Activated T-cell treated with anti-CD3 and anti-CD28 coated beads, Interleukin-2, amount 50 U/mL, for 72 hours (primary cell): Measurements from ENCODE around the gene CCR5. TPM values are rescaled to one million over a fixed set of nuclear protein-coding genes. Genes with fewer than 3 reads are reported as not detected.

Experiments
- ATAC-seq, 2 donors: fragments of 150-1000 bp; cut with Tn5 transposase; replicated peaks in 1 of 2; 2 replicates each; pipeline ENCODE4 v1.10.0; 2021; ENCODE audit warnings: moderate library complexity in 2 of 2, mild to moderate bottlenecking in 1 of 2
- DNase-seq, 2 donors: peaks; one replicate each; pipeline ENCODE4 v3.0.0; 2021 to 2022; ENCODE audit warnings: mixed read lengths in 1 of 2
- H3K27ac Mint-ChIP-seq: one replicate; pipeline ENCODE4 v1.8.0; 2022; ENCODE audit warnings: mild to moderate bottlenecking, moderate library complexity, mixed read lengths
- H3K27me3 Mint-ChIP-seq: one replicate; pipeline ENCODE4 v1.8.0; 2022; ENCODE audit warnings: low read depth, mixed read lengths
- H3K36me3 Mint-ChIP-seq, 2 donors: one replicate each; pipeline ENCODE4 v1.8.0; 2022; ENCODE audit warnings: mixed read lengths in 2 of 2, mild to moderate bottlenecking in 1 of 2; ENCODE audit not compliant: insufficient read depth in 2 of 2
- H3K4me1 Mint-ChIP-seq: one replicate; pipeline ENCODE4 v1.8.0; 2022; ENCODE audit warnings: low read depth, mixed read lengths
- H3K4me3 Mint-ChIP-seq, 2 donors: one replicate each; pipeline ENCODE4 v1.8.0; 2022; ENCODE audit warnings: mild to moderate bottlenecking in 2 of 2, mixed read lengths in 2 of 2, moderate library complexity in 2 of 2
- H3K9me3 Mint-ChIP-seq, 2 donors: one replicate each; pipeline ENCODE4 v1.8.0; 2022; ENCODE audit warnings: mixed read lengths in 2 of 2
- total RNA-seq, 2 donors: library from RNA; stranded (reverse); gene quantifications; one replicate each; pipeline ENCODE4 v1.2.3, GENCODE V29; 2022

CCR5 gene
- total RNA-seq, 2 donors from 2014 or later, result 0.29 to 1.4 TPM

DNA sequence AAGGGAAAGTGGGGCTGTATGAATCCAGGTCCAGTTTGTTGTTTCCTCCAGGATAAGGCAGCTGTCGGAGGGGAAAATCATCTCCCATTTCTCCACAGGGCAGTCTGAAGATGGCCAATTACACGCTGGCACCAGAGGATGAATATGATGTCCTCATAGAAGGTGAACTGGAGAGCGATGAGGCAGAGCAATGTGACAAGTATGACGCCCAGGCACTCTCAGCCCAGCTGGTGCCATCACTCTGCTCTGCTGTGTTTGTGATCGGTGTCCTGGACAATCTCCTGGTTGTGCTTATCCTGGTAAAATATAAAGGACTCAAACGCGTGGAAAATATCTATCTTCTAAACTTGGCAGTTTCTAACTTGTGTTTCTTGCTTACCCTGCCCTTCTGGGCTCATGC is 37.2 kb downstream of the CCR5 start:
- Mint-ChIP-seq H3K4me1 (peaks cover 41% of the 10 kb centered on the region), H3K4me3 (peak overlapping the region; percentile 83 to 88), H3K36me3 (no peaks in the 10 kb centered on the region), H3K27me3 (peaks cover 8% of the 10 kb centered on the region), H3K27ac (no peak overlapping the region), H3K9me3 (no peaks in the 10 kb centered on the region)
- no peak for ATAC-seq
- DNase-seq, result no peak

DNA sequence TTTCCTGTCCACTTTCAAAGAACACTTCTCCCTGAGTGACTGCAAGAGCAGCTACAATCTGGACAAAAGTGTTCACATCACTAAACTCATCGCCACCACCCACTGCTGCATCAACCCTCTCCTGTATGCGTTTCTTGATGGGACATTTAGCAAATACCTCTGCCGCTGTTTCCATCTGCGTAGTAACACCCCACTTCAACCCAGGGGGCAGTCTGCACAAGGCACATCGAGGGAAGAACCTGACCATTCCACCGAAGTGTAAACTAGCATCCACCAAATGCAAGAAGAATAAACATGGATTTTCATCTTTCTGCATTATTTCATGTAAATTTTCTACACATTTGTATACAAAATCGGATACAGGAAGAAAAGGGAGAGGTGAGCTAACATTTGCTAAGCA is 38.1 kb downstream of the CCR5 start:
- H3K27ac Mint-ChIP-seq, result no peak overlapping the region
- no peak for ATAC-seq
- no peaks in the 10 kb centered on the region for H3K36me3 Mint-ChIP-seq
- no peak for DNase-seq
- H3K27me3 Mint-ChIP-seq, result peaks cover 8% of the 10 kb centered on the region
- peak overlapping the region; percentile 15 to 31 for H3K4me3 Mint-ChIP-seq
- peaks cover 41% of the 10 kb centered on the region for H3K4me1 Mint-ChIP-seq
- no peaks in the 10 kb centered on the region for H3K9me3 Mint-ChIP-seq

DNA sequence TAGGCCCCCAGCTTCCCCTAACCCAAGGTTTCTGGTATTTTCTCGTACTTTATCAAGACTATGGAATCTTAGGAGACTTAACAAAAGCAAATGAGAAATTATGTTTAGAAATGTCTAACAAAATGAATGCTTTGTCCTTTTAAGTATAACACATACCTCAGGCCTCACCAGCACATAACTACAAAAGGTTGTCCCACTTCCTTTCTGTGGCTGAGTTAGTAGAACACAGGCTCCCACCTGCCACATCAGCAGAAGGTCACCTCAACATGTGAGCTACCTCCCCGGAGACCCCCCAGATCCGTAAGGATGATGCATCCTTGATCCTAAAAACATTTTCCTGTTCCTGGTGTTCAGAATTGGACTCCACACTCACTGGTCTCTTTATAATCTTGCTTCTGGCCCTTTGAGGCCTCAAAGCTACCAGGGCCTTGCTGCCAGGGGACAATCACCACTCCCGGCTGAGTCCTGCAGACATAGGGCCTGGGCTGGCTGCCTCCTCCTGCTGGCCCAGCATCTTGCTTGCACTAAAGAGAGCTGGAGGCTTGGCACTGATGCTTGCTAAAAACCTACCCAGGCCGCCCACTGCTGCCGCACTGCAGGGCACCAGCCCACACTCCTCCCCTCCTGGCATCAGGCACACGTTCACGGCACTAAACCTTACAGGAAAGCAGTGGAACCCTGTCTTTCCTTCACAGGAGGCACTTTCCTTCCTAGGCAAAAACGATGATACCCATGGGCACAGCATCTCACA is 39.2 kb downstream of the CCR5 start:
- DNase-seq, result no peak
- no peak overlapping the region for H3K27ac Mint-ChIP-seq
- H3K27me3 Mint-ChIP-seq, result peaks cover 8% of the 10 kb centered on the region
- peak overlapping the region in 1 of 2 donors; percentile 36 for H3K4me3 Mint-ChIP-seq
- no peaks in the 10 kb centered on the region for H3K9me3 Mint-ChIP-seq
- ATAC-seq, result no peak
- peaks cover 41% of the 10 kb centered on the region for H3K4me1 Mint-ChIP-seq
- no peaks in the 10 kb centered on the region for H3K36me3 Mint-ChIP-seq

DNA sequence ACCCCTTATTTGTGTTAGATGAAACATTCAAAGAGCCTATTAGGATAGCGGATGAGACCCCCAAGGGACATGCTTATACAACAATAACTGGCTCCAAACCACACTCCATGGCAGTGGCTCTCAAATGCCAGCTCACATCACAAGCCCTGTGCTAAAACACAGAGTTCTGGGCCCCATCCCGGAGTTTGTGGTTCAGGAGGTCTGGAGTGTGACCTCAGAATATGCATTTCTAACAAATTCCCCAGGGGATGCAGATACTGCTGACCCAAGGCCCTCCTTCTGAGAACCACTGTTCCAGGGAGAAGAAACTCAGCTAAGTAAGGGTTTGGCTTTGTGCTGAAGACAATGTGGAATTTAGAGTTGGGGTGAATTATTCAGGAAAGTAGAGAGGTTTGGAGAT is 39.9 kb downstream of the CCR5 start:
- H3K9me3 Mint-ChIP-seq, result no peaks in the 10 kb centered on the region
- no peak overlapping the region for H3K4me3 Mint-ChIP-seq
- peaks cover 8% of the 10 kb centered on the region for H3K27me3 Mint-ChIP-seq
- no peak for ATAC-seq
- H3K27ac Mint-ChIP-seq, result no peak overlapping the region
- H3K36me3 Mint-ChIP-seq, result no peaks in the 10 kb centered on the region
- no peak for DNase-seq
- H3K4me1 Mint-ChIP-seq, result peaks cover 41% of the 10 kb centered on the region

DNA sequence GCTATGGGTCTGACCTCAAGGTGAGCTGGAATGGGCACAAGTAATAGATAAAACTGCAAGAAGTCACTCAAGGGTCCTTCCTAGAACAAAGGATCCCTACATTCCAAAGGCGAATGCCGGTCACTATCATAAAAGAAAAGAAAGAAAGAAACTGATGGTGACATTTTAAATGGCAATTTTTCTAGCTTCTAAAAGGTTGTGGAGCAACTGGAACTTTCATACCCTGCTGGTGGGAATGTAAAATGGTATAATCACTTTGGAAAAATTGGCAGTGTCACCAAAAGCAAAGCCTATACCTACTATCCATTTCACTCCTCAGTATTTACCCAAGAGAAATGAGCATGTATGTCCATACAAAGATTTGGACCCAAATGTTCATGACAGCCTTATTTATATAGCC is 40.5 kb downstream of the CCR5 start:
- Mint-ChIP-seq H3K27me3 (peaks cover 8% of the 10 kb centered on the region), H3K4me3 (no peak overlapping the region), H3K9me3 (no peaks in the 10 kb centered on the region), H3K4me1 (peaks cover 44% of the 10 kb centered on the region), H3K36me3 (no peaks in the 10 kb centered on the region), H3K27ac (no peak overlapping the region)
- no peak for ATAC-seq
- no peak for DNase-seq

DNA sequence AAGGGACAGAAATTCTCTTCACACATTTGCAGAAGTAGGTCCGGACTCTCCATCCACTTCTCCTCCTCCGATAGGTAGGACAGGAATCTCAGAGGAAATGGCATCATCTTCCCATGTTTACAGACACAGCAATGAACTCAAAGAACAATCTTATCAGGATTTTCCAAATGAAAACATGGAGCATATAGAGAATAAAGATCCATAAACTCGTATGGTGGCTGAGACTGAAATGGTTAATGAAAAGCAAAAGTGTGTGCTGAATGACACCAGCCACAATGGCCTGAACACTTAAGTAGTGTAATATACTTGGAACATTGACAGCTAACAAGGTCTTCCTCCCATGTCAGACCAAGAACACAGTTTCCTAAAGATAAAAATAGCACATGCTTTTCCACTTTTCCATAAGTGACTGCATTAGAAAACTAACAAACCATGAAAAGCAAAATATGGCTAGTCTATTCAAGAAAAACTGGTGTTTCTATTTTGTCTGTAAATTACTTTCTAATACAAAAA is 42.1 kb downstream of the CCR5 start:
- peaks cover 8% of the 10 kb centered on the region for H3K27me3 Mint-ChIP-seq

DNA sequence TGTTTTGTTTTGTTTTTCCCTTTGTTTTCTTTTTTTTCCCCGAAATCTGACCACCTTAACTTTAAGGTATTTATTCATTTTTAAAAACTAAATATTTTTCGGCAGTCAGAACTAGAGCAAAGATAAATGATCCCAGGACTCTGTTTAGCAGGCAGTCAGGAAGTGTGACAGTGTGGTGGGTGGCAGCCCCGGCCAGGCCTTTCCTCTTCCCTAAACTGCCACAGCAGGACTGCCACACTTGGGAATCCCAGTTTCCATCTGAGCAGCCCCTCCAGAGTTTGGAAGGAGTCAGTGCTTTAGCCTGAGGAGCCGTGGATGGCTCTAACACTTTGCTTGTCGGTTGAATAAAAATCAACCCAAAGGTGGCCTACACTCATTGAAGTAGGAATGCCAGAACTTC is 43.2 kb downstream of the CCR5 start:
- Mint-ChIP-seq H3K36me3 (no peaks in the 10 kb centered on the region), H3K4me3 (no peak overlapping the region), H3K27ac (no peak overlapping the region), H3K9me3 (no peaks in the 10 kb centered on the region), H3K27me3 (peaks cover 8% of the 10 kb centered on the region), H3K4me1 (peaks cover 21% of the 10 kb centered on the region)
- DNase-seq (no peak), ATAC-seq (no peak)

More for the DNA sequence above, 42.1 kb downstream of the CCR5 start:
- Mint-ChIP-seq H3K9me3 (no peaks in the 10 kb centered on the region), H3K4me3 (no peak overlapping the region), H3K4me1 (peaks cover 32% of the 10 kb centered on the region), H3K36me3 (no peaks in the 10 kb centered on the region), H3K27ac (no peak overlapping the region)
- DNase-seq (no peak), ATAC-seq (no peak)

DNA sequence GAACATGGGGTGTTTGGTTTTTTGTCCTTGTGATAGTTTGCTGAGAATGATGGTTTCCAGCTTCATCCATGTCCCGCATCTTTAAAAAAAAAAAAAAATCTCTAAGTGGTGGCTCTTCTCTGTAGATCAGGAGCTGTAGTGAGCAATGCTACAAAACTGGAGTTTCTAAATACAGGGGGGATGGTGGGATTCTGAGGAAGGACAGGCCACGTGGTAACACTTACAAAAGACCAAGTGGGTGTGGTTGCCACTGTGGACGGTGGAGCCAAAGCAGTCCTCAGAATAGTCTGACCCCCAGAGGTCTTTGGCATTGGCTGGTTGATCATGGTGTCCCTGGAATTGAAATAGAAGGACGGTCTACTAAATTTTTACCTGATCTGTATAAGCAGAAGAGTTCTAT is 44.0 kb downstream of the CCR5 start:
- ATAC-seq (no peak), DNase-seq (no peak)
- Mint-ChIP-seq H3K27me3 (peaks cover 8% of the 10 kb centered on the region), H3K9me3 (no peaks in the 10 kb centered on the region), H3K4me3 (no peak overlapping the region), H3K36me3 (no peaks in the 10 kb centered on the region), H3K27ac (no peak overlapping the region), H3K4me1 (peaks cover 15% of the 10 kb centered on the region)

DNA sequence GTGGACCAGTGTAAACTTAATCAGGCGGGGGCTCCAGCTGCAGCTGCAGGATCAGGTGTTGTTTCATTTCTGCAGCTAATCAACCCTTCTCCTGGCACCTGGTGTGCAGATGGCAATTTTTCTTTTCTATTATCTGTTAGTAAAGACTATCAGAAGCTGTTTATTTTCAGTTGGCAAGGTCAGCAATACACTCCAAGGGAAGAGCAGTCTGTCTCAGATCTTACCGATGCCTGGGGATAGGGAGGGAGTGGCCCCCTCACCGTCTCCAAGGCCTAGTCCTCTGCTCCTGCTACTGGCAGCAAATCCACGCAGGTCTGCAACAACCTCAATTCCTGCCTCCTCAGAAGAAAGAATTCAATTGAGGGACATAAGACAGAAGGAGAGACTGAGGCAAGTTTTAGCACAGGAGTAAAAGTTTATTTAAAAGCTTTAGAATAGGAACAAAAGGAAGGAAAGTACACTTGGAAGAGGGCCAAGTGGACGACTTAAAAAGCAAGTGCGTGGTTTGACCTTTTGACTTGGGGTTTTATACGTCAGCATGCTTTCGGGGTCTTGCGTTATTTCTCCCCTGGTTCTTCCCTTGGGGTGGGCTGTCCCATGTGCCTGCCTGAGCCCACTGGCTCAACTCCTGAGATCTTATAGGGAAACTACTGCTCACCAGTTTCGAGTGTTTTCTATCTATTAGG is 45.5 kb downstream of the CCR5 start:
- H3K4me1 Mint-ChIP-seq, result peaks cover 9% of the 10 kb centered on the region
- no peak overlapping the region for H3K27ac Mint-ChIP-seq
- ATAC-seq, result peak in 1 of 2 donors; percentile 41
- no peaks in the 10 kb centered on the region for H3K36me3 Mint-ChIP-seq
- DNase-seq, result peak in 1 of 2 donors; percentile 8
- no peak overlapping the region for H3K4me3 Mint-ChIP-seq
- no peaks in the 10 kb centered on the region for H3K9me3 Mint-ChIP-seq
- no peaks in the 10 kb centered on the region for H3K27me3 Mint-ChIP-seq

DNA sequence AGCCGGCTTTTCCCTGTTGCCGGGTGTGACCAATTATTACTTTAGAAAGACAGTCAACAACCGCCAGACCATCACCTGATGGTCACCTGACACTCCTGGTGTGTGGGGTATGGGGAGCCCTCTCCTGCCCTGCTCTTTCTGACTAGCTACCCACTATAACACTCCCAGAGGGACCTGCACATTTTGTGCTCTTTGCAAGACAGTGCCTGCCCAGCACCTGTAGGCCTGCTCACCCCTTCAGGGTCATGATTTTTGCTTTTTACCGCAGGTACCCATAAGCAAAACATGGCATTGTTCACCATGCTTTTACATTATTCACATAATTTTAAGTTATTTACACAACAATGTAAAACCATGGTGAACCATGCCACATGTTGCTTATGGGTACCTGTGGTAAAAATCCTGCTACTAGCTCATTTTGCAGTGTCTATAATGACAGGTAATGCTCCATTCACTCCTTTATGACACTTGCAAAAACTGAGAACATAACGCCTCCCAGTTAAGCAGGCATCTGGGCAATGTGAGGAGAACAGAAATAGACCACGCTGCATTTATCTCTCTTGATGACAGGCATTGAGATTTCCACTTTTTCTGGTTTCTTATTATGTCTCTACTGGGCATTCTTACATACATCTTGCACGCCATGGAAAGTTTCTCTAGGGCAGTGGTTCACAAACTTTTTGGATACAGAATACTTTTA is 46.2 kb downstream of the CCR5 start:
- no peaks in the 10 kb centered on the region for H3K27me3 Mint-ChIP-seq
- H3K27ac Mint-ChIP-seq, result no peak overlapping the region
- ATAC-seq, result no peak
- H3K36me3 Mint-ChIP-seq, result no peaks in the 10 kb centered on the region
- H3K4me1 Mint-ChIP-seq, result peaks cover 9% of the 10 kb centered on the region
- H3K4me3 Mint-ChIP-seq, result no peak overlapping the region
- H3K9me3 Mint-ChIP-seq, result no peaks in the 10 kb centered on the region
- DNase-seq, result no peak

DNA sequence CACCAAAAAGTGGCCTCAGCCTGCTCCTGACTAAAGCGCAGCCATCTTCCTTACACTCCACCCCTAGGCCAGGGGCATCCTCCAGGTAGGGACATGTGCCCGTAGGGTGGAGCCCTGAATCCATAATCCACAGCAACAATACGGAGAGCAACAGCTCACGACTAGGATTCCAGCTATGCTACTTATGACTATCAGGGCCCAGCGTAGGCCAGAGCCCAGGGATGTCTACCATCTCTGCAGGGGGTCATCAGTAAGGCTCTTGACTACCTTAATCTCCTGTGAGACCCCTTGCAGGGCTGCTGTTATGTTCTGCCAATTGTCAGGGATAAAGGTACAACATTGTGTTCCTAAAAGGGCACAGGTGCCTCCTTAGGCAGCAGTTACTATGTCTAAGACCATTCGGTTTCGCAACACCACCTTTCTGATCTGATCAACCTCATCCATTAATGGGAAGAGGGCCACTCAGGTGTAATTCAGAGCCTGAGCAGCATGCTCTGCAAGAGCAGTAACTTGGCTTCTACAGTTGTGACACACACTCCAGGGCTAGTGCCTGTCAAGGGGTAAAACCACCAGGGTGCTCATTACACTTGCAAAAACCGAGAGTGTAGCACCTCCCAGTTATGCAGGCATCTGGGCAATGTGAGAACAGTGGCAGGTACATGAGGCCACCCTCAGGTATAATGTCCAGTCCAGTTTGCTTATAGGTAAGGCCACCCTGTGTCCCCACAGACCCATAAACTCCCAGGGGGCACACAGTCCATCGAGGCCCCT is 47.3 kb downstream of the CCR5 start:
- no peak overlapping the region for H3K27ac Mint-ChIP-seq
- ATAC-seq (no peak), DNase-seq (no peak)
- H3K4me3 Mint-ChIP-seq, result no peak overlapping the region
- peaks cover 9% of the 10 kb centered on the region for H3K4me1 Mint-ChIP-seq
- H3K36me3 Mint-ChIP-seq, result no peaks in the 10 kb centered on the region
- no peaks in the 10 kb centered on the region for H3K9me3 Mint-ChIP-seq
- no peaks in the 10 kb centered on the region for H3K27me3 Mint-ChIP-seq

DNA sequence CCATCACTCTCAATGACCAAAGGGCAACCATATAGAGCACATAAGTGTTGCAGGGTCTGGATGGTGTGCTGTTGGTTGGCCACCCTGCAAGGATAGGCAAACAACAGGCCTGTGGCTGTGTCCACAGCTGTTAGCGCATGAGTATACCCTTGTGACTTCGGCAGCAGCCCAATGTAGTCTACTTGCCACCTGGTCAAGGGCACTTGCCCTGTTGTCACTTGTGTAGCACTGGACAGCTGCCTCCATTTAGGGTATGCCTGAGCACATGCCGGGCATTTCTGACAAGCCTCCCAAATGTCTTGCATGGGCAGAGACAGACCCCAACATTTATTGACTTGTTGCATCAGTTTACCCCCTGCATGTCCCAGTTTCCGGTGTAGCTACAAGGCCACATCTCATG is 49.1 kb downstream of the CCR5 start:
- no peaks in the 10 kb centered on the region for H3K9me3 Mint-ChIP-seq
- no peak overlapping the region for H3K4me3 Mint-ChIP-seq
- no peaks in the 10 kb centered on the region for H3K27me3 Mint-ChIP-seq
- DNase-seq (no peak), ATAC-seq (no peak)
- H3K36me3 Mint-ChIP-seq, result no peaks in the 10 kb centered on the region
- H3K27ac Mint-ChIP-seq, result no peak overlapping the region
- peaks cover 9% of the 10 kb centered on the region for H3K4me1 Mint-ChIP-seq

DNA sequence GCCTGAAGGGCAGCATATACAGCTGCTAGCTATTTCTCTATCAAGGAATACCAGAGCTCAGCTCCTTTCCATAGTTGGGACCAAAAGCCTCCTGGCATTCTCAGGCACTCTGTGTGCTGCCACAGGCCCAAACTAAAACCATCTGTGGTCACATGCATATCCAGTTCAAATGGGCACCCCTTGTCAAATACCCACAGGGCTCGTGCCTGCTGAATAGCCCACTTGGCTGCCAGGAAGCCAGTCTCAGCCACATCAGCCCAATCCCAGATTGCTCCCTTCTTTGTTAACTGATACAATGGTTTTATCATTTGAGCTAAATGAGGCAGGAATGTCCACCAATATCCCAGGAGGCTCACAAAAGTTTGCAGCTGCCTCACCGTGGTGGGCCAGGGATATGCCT is 50.2 kb downstream of the CCR5 start:
- Mint-ChIP-seq H3K9me3 (no peaks in the 10 kb centered on the region), H3K4me3 (no peak overlapping the region), H3K36me3 (no peaks in the 10 kb centered on the region), H3K4me1 (peaks cover 7% of the 10 kb centered on the region), H3K27ac (no peak overlapping the region), H3K27me3 (no peaks in the 10 kb centered on the region)
- ATAC-seq, result no peak
- no peak for DNase-seq
